Measurements from ENCODE around the gene LHFPL6.

DNA sequence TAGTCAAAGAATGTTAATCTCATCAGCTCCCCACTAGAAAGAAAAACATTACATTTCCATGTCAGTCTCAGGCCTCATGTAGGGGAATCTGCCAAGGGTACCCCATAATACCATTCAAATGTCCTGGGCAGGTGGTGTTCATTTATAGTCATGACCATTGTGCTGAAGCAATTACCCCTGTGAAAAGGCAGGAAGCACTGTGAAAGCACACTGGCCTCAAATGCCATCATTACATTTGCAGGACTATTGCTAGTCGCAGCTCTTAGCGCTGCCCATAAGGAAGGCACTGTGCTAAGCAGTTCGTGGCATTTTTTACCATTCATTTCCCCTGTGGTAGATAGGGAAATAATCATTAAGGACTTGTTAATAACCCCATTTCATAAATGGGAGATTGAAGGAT, 109.0 kb downstream of the LHFPL6 start:
- TF ChIP-seq, protein P1, sequence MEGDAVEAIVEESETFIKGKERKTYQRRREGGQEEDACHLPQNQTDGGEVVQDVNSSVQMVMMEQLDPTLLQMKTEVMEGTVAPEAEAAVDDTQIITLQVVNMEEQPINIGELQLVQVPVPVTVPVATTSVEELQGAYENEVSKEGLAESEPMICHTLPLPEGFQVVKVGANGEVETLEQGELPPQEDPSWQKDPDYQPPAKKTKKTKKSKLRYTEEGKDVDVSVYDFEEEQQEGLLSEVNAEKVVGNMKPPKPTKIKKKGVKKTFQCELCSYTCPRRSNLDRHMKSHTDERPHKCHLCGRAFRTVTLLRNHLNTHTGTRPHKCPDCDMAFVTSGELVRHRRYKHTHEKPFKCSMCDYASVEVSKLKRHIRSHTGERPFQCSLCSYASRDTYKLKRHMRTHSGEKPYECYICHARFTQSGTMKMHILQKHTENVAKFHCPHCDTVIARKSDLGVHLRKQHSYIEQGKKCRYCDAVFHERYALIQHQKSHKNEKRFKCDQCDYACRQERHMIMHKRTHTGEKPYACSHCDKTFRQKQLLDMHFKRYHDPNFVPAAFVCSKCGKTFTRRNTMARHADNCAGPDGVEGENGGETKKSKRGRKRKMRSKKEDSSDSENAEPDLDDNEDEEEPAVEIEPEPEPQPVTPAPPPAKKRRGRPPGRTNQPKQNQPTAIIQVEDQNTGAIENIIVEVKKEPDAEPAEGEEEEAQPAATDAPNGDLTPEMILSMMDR (IDR thresholded peaks at IDR 0.05; ENCODE audit: insufficient read depth, low read depth, low read length): no peak
- no peak for TF ChIP-seq EZH2 (IDR thresholded peaks at IDR 0.05; ENCODE audit: insufficient read depth, low read length)

All from astrocyte (in vitro differentiated cells and primary cell).